ENCODE results near the gene LTC4S. TPM values are rescaled to one million over a fixed set of nuclear protein-coding genes. Genes with fewer than 3 reads are reported as not detected.
"Not testable (repeated sequence)": the region's sequence is repeated elsewhere in the genome, so short reads cannot be mapped to it uniquely, and the experiment has no call there.

The LTC4S gene
- total RNA-seq, 1 experiment from 2014 or later = 0.87 TPM

DNA sequence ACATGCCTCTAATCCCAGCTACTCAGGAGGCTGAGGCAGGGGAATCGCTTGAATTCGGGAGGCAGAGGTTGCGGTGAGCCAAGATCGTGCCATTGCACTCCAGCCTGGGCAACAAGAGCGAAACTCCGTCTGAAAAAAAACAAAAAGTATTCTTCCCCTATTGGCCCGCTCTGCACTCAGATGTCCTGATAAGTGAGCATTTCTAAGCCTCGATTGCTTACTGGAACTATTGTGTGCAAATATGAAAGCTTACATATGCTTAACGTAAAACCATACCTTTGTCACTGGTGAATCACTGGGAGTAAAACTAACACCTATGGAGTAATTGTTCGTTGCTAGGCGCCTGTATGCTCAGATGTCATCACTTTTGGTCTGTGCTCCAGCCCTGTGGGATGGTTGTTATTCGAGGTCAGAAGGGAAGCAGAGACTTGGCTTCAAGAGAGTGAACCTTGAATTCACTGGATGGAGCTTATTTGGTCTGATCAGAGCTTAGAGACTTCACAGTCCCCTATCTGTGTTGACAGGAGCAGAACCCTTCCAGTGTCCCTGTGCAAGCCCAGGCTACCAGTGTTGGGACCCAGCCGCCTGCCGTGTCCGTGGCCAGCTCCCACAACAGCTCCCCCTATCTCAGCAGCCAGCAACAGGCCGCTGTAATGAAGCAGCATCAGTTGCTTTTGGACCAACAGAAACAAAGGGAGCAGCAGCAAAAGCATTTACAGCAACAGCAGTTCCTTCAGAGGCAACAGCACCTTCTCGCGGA lies 25.3 kb upstream of the LTC4S start:
- no peak for DNase-seq (ENCODE audit: extremely low read depth, low read depth)

- no peak for DNase-seq (ENCODE audit: extremely low read depth, low read depth)
These were observed 24.5 kb upstream of the LTC4S start for GRCh38 chr5:179769271-179769670.

- no peak for DNase-seq (ENCODE audit: extremely low read depth, low read depth)
These were observed 24.0 kb upstream of the LTC4S start for GRCh38 chr5:179769796-179770195.

GRCh38 chr5:179771311-179771895 lies 22.4 kb upstream of the LTC4S start:
- DNase-seq (ENCODE audit: extremely low read depth, low read depth) = no peak

GRCh38 chr5:179772351-179772750 lies 21.4 kb upstream of the LTC4S start:
- DNase-seq (ENCODE audit: extremely low read depth, low read depth) = no peak

GRCh38 chr5:179773686-179774040 lies 20.1 kb upstream of the LTC4S start:
- DNase-seq (ENCODE audit: extremely low read depth, low read depth) = no peak

GRCh38 chr5:179774442-179774841 lies 19.3 kb upstream of the LTC4S start:
- no peak for DNase-seq (ENCODE audit: extremely low read depth, low read depth)

GRCh38 chr5:179776411-179776938 lies 17.3 kb upstream of the LTC4S start:
- DNase-seq (ENCODE audit: extremely low read depth, low read depth) = no peak

DNA sequence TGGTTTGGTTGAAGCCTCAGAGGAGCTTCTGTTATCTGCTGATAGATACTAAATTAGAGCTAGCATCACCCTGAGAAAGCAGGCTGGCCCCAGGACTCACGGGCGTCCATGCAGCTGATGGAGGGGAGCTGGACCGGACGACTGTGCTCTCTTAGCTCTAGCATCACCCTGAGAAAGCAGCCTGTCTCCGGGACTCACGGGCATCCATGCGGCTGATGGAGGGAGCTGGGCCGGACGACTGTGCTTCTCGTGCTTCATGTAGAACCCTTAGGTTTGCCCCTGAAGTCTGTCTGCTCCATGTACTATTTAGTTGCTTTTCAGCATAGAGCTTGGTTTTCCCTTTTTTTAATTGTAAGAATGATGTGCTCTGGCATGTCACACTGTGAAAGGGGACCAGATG lies 16.3 kb upstream of the LTC4S start:
- DNase-seq (ENCODE audit: extremely low read depth, low read depth) = no peak

DNA sequence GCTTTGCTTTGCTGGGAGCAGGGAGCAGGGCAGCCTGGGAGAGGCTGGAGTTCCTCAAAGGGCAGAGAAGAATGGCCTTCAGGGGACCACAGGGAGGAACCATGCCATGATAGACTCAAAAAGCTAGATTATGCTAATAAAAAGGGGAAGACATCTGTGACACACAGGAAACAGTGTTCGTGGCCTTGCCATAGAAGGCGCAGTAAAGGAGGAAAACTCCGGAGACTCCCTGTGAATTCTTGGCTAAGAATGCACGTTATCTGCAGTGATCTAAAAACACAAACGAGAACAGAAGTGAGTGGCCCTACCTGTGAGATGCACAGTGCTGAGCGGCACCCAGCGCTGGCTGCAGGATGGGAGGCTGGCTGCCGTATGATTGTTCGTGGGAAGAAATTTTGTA lies 15.9 kb upstream of the LTC4S start:
- no peak for DNase-seq (ENCODE audit: extremely low read depth, low read depth)

- no peak for DNase-seq (ENCODE audit: extremely low read depth, low read depth)
These were observed 15.2 kb upstream of the LTC4S start for GRCh38 chr5:179778591-179778990.

- no peak for DNase-seq (ENCODE audit: extremely low read depth, low read depth)
These were observed 14.0 kb upstream of the LTC4S start for GRCh38 chr5:179779826-179780225.

DNA sequence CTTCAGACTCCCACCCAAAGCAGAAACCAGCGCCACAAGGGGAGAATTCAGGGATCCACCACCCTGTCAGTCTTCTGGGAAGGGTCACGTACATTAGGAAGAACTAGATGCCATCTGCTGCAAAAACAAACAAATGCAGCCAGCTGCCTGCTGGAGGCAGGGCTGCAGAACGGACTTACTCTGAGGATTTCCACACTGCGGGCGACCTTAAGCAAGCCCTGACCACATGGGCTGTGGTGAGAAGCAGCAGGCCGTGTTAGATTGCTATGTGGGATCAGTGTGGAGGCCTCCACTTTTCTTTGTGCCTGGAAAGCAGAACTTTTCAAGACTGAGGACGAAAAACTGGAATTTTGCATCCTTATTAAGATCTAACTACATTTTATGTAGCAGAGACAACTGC lies 13.4 kb upstream of the LTC4S start:
- no peak for DNase-seq (ENCODE audit: extremely low read depth, low read depth)

GRCh38 chr5:179781846-179782245 lies 11.9 kb upstream of the LTC4S start:
- no peak for DNase-seq (ENCODE audit: extremely low read depth, low read depth)

DNA sequence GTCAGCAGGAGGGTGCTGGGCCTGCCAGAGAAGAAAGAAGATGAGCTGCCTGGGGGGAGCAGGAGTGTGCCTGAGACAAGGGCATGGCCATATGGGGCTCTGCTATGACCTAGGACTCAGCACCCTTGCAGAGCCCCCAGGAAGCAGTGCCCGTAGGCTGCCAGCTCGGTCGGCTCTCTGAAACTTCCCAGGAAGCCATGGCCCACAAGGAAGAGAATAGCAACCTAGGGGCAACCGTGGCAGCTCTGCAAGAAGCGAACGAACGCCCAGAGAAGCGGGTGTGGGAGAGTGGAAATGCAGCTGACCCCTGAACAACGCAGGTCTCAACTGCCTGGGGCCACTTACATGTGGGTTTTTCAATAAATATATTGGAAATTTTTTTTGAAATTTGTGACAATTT lies 10.7 kb upstream of the LTC4S start:
- DNase-seq (ENCODE audit: extremely low read depth, low read depth) = no peak

- no peak for DNase-seq (ENCODE audit: extremely low read depth, low read depth)
These were observed 6.9 kb upstream of the LTC4S start for GRCh38 chr5:179786861-179787260.

GRCh38 chr5:179788193-179788854 lies 5.5 kb upstream of the LTC4S start:
- DNase-seq (ENCODE audit: extremely low read depth, low read depth) = no peak

DNA sequence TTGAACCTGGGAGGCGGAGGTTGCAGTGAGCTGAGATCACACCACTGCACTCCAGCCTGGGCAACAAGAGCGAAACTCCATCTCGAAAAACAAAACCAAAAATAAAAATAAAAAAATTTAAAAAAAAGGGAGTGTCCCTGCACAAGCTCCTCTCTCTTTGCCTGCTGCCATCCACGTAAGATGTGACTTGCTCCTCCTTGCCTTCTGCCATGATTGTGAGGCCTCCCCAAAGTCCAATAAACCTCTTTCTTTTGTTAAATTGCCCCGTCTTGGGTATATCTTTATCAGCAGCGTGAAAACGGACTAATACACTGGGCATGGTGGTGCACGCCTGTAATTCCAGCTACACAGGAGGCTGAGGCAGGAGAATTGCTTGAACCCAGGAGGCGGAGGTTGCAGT lies 4.5 kb upstream of the LTC4S start:
- DNase-seq (ENCODE audit: extremely low read depth, low read depth) = not testable (repeated sequence)

GRCh38 chr5:179791881-179792611 lies 1.7 kb upstream of the LTC4S start:
- no peak for DNase-seq (ENCODE audit: extremely low read depth, low read depth)

DNA sequence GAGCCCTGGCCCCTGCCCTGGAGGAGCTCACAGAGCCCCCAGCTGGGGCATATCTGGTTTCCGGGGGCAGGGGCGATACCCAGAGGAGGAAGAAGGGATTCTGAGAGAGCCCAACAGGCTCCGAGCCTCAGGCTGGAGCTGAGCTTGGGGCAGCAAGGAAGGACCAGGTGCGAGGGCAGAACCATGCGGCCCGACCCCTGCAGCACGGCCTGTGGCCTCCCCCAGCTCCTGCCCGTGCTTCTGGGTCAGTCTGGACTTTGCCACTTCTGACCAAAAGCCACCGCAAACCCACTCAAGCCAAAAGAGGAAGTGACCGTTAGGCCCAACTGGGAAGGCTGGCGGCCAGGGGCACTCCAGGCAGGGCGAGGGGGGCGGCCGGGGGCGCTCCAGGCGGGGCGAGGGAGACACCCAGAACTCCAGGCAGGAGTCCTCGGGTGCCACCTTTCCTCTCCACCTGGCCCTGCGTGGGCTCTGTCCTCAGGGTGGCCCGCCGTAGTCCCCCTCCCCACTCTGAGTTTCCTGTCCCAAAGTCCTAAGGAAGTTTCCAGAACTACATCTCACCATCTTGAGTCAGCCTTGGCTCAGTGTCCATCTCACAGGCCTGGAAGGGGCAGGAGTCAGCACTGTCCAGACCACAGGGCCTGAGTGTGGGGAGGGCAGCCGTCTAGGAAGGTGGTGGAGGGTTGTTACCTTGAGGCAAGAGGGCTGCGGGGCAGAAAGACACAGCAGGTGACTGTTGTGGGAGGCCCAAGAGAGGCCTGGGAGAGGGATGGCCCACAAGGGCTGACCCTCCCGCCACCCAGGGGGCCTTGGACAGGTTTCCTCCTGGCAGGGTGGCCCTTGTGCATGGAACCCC lies 946 bp upstream of the LTC4S start:
- DNase-seq (ENCODE audit: extremely low read depth, low read depth) = no peak
